ENCODE data around the gene PTPRB.

- TF ChIP-seq EZH2phosphoT487 (IDR thresholded peaks at IDR 0.05; ENCODE audit: borderline replicate concordance) (no peak), CTCF (IDR thresholded peaks at IDR 0.05 in 2 of 3, conservative IDR thresholded peaks at IDR 0.05 in 1 of 3; ENCODE audit: borderline replicate concordance in 1 of 3, insufficient read depth in 1 of 3, low read depth in 2 of 3, low read length in 2 of 3) (no peak), SP1 (IDR thresholded peaks at IDR 0.05; ENCODE audit: low read depth) (no peak), POLR2AphosphoS5 (IDR thresholded peaks at IDR 0.05; ENCODE audit: low read depth, low read length) (no peak), SRF (IDR thresholded peaks at IDR 0.05; ENCODE audit: low read depth) (no peak), POLR2A (IDR thresholded peaks at IDR 0.05; ENCODE audit: borderline replicate concordance, extremely low read depth, insufficient read depth, insufficient read length) (no peak), EZH2 (IDR thresholded peaks at IDR 0.05) (no peak), TCF7L2 (IDR thresholded peaks at IDR 0.05; ENCODE audit: borderline replicate concordance, extremely low read depth, insufficient read depth, insufficient read length) (no peak), MAX (IDR thresholded peaks at IDR 0.05) (no peak), RAD21 (IDR thresholded peaks at IDR 0.05; ENCODE audit: low read depth) (no peak)
Measured at GRCh38 chr12:70484464-70484863, 152.8 kb downstream of the PTPRB start.
